NK-92 treated with Interleukin-12 subunit alpha and Interleukin-12 subunit beta, amount 100 ng/mL, for 24 hours (cell line): ENCODE measurements around the gene TCF25.
"Not testable (repeated sequence)": the region's sequence is repeated elsewhere in the genome, so short reads cannot be mapped to it uniquely, and the experiment has no call there.

ENCODE experiments used
- DNase-seq: peaks from one replicate; lab custom pipeline; 2025; lab: John Stamatoyannopoulos, UW

Gene TCF25

GRCh38 chr16:89873109-89873971, at the start of gene TCF25:
Gene TCF25, plus strand, starts transcription at chr16:89873592. Its CDS starts 76 bp downstream, at chr16:89873668.
- peak; percentile 76 for DNase-seq

- DNase-seq = not testable (repeated sequence)
These were observed 49.6 kb upstream of the TCF25 start for GRCh38 chr16:89823824-89824148.

GRCh38 chr16:89826531-89827382, 46.6 kb upstream of the TCF25 start:
- no peak for DNase-seq

- no peak for DNase-seq
These were observed 45.8 kb upstream of the TCF25 start for GRCh38 chr16:89827383-89828198.

- DNase-seq = no peak
These were observed 45.1 kb upstream of the TCF25 start, which contains the start of gene SPIRE2 for GRCh38 chr16:89828199-89828869. Gene SPIRE2, plus strand, starts transcription at chr16:89828475. Its CDS starts 76 bp downstream, at chr16:89828551.

- no peak for DNase-seq
These were observed 44.3 kb upstream of the TCF25 start for GRCh38 chr16:89828870-89829629.

GRCh38 chr16:89829630-89830437, 43.6 kb upstream of the TCF25 start:
- DNase-seq = no peak

- DNase-seq = no peak
These were observed 41.5 kb upstream of the TCF25 start for GRCh38 chr16:89831810-89832328.

GRCh38 chr16:89833664-89834363, 39.6 kb upstream of the TCF25 start:
- DNase-seq = not testable (repeated sequence)

GRCh38 chr16:89834813-89835363, 38.5 kb upstream of the TCF25 start:
- DNase-seq = not testable (repeated sequence)

GRCh38 chr16:89836484-89836883, 36.9 kb upstream of the TCF25 start:
- DNase-seq = not testable (repeated sequence)

GRCh38 chr16:89837014-89837546, 36.3 kb upstream of the TCF25 start:
- DNase-seq = no peak

GRCh38 chr16:89841275-89841674, 32.1 kb upstream of the TCF25 start:
- DNase-seq = peak; percentile 23

GRCh38 chr16:89842471-89843408, 30.7 kb upstream of the TCF25 start:
- no peak for DNase-seq

GRCh38 chr16:89843409-89844350, 29.7 kb upstream of the TCF25 start:
- no peak for DNase-seq

- DNase-seq = no peak
These were observed 28.6 kb upstream of the TCF25 start for GRCh38 chr16:89844739-89845339.
